K562 (cell line): Measurements from ENCODE around the gene CFAP58. TPM values are rescaled to one million over a fixed set of nuclear protein-coding genes. Genes with fewer than 3 reads are reported as not detected.

ENCODE experiments used
- BRD9 ChIP-seq: fragments of 450-650 bp; IDR thresholded peaks from 2 replicates; pipeline ENCODE4 v1.6.1; 2018; ENCODE audit warnings: low read depth; ENCODE audit not compliant: partially characterized antibody
- CEBPB ChIP-seq: fragments of 450-650 bp; IDR thresholded peaks from 2 replicates; pipeline ENCODE4 v1.6.1; 2016; ENCODE audit warnings: missing genetic modification characterization, missing compliant biosample characterization
- CEBPG ChIP-seq, 3 experiments: fragments of 200-800 bp in 1 of 3; sonication (Bioruptor generic) in 1 of 3; sonication (generic) in 1 of 3; formaldehyde crosslinking in 1 of 3; IDR thresholded peaks in 2 of 3; conservative IDR thresholded peaks in 1 of 3; 2 replicates each; pipeline versions ENCODE4 v1.6.1 to v1.8.0; 2016 to 2022; ENCODE audit warnings: missing compliant biosample characterization in 2 of 3, missing genetic modification characterization in 2 of 3, mild to moderate bottlenecking in 1 of 3, missing genetic modification reagents in 1 of 3
- CREB1 ChIP-seq, 2 experiments: sonication (generic) in 1 of 2; formaldehyde crosslinking in 1 of 2; IDR thresholded peaks; 2 replicates each; pipeline versions ENCODE4 v1.6.1 to v1.8.0; 2012 to 2022; ENCODE audit warnings: inconsistent platforms in 1 of 2, mild to moderate bottlenecking in 1 of 2, missing genetic modification reagents in 1 of 2, moderate library complexity in 1 of 2
- ELK3 ChIP-seq: fragments of 450-650 bp; formaldehyde crosslinking; IDR thresholded peaks from 2 replicates; pipeline ENCODE4 v1.4.0; 2020; ENCODE audit warnings: mild to moderate bottlenecking
- ESRRB ChIP-seq: fragments of 250-450 bp; sonication (Bioruptor Pico); IDR thresholded peaks from 2 replicates; pipeline ENCODE4 v1.5.0; 2020; ENCODE audit warnings: mild to moderate bottlenecking, moderate library complexity, borderline replicate concordance
- FOXJ3 ChIP-seq: sonication (generic); formaldehyde crosslinking; IDR thresholded peaks from 2 replicates; pipeline ENCODE4 v1.4.0; 2020; ENCODE audit warnings: mild to moderate bottlenecking, missing genetic modification reagents
- GATAD2B ChIP-seq: fragments of 450-650 bp; IDR thresholded peaks from 2 replicates; pipeline ENCODE4 v1.6.1; 2017; ENCODE audit warnings: mild to moderate bottlenecking, borderline replicate concordance
- HNRNPL ChIP-seq: fragments of 200-400 bp; formaldehyde crosslinking; IDR thresholded peaks from 2 replicates; pipeline ENCODE4 v1.6.1; 2017; ENCODE audit warnings: low read depth, mild to moderate bottlenecking, low read length
- IRF9 ChIP-seq: fragments of 450-650 bp; IDR thresholded peaks from 2 replicates; pipeline ENCODE4 v1.6.1; 2016; ENCODE audit warnings: missing biosample characterization, missing genetic modification characterization
- KLF1 ChIP-seq: fragments of 450-650 bp; IDR thresholded peaks from 2 replicates; pipeline ENCODE4 v1.6.1; 2016; ENCODE audit warnings: missing genetic modification characterization, missing compliant biosample characterization
- MNT ChIP-seq, 2 experiments: fragments of 450-650 bp; conservative IDR thresholded peaks; 2 replicates each; pipeline ENCODE4 v1.6.1; 2017; ENCODE audit warnings: mild to moderate bottlenecking in 2 of 2, moderate library complexity in 2 of 2
- MTF1 ChIP-seq: fragments of 250-450 bp; sonication (Bioruptor Pico); IDR thresholded peaks from 2 replicates; pipeline ENCODE4 v1.9.0; 2021; ENCODE audit warnings: moderate library complexity, mild to moderate bottlenecking, inconsistent platforms, borderline replicate concordance
- NELFE ChIP-seq: IDR thresholded peaks from 2 replicates; pipeline ENCODE4 v1.6.1; 2011; ENCODE audit warnings: mild to moderate bottlenecking; ENCODE audit not compliant: insufficient read depth, insufficient read length
- NFRKB ChIP-seq: fragments of 450-650 bp; IDR thresholded peaks from 2 replicates; pipeline ENCODE4 v1.6.1; 2016; ENCODE audit warnings: low read depth
- PRPF4 ChIP-seq: fragments of 200-400 bp; formaldehyde crosslinking; IDR thresholded peaks from one replicate; pipeline ENCODE4 v1.6.1; 2017; ENCODE audit warnings: low read length, low read depth, mild to moderate bottlenecking; ENCODE audit not compliant: insufficient read depth, poor library complexity, severe bottlenecking
- SMARCB1 ChIP-seq: IDR thresholded peaks from 2 replicates; pipeline ENCODE4 v1.6.1; 2011; ENCODE audit warnings: improper control_type of control experiment, low read depth; ENCODE audit not compliant: insufficient read length
- STAT5A ChIP-seq: IDR thresholded peaks from 2 replicates; pipeline ENCODE4 v1.6.1; 2012; ENCODE audit warnings: low read length, inconsistent platforms, borderline replicate concordance
- TAF9B ChIP-seq: fragments of 450-650 bp; IDR thresholded peaks from 2 replicates; pipeline ENCODE4 v1.6.1; 2018; ENCODE audit warnings: mild to moderate bottlenecking; ENCODE audit not compliant: partially characterized antibody
- ZEB2 ChIP-seq: fragments of 450-650 bp; IDR thresholded peaks from 2 replicates; pipeline ENCODE4 v1.6.1; 2016
- ZNF655 ChIP-seq: fragments of 250-450 bp; sonication (Bioruptor Pico); IDR thresholded peaks from 2 replicates; pipeline ENCODE4 v1.5.0; 2021
- polyA plus RNA-seq, 8 experiments: library from polyadenylated mRNA; depleted of rRNA in 4 of 8; stranded (reverse) in 5 of 8; unstranded in 3 of 8; fragments of >200 nt; fragmentation: Nextera tagmentation in 2 of 8; fragmentation: Illumina TruSeq in 1 of 8; extraction: Ambion mirVana in 2 of 8; extraction: Trizol in 1 of 8; gene quantifications; 2 replicates each; pipeline versions ENCODE4 v1.2.1 to v1.2.3, GENCODE V29; 2011 to 2014; ENCODE audit warnings: inconsistent platforms in 1 of 8, missing spikeins in 1 of 8
- total RNA-seq, 7 experiments: library from RNA; depleted of rRNA in 6 of 7; stranded (reverse); fragments of >200 nt in 6 of 7; fragmentation: Illumina TruSeq in 2 of 7; extraction: Trizol in 2 of 7; gene quantifications; 2 replicates each; pipeline versions ENCODE4 v1.2.1 to v1.2.3, GENCODE V29; 2011 to 2021; ENCODE audit warnings: low replicate concordance in 1 of 7

CFAP58 gene
- total and polyA plus RNA-seq, 9 of the 15 experiments (the other 6 are each of a cell fraction or from before 2014, with no cell fraction given), result 0.08 to 2.0 (median 0.71) TPM

- TF ChIP-seq ELK3 (no peak), ZNF655 (CRISPR knock-in tag) (no peak), CEBPB (tag) (no peak), IRF9 (tag) (no peak), NELFE (no peak), KLF1 (tag) (no peak), BRD9 (no peak), MTF1 (CRISPR knock-in tag) (no peak), SMARCB1 (no peak), STAT5A (peak; percentile 64), CEBPG (CRISPR knock-in tag; IDR thresholded peaks at IDR 0.05) (no peak), CEBPG (tag; conservative IDR thresholded peaks at IDR 0.05 in 1 of 2, IDR thresholded peaks at IDR 0.05 in 1 of 2) (no peak), ESRRB (CRISPR knock-in tag) (no peak), FOXJ3 (no peak), TAF9B (no peak), PRPF4 (no peak), HNRNPL (no peak), CREB1 (IDR thresholded peaks at IDR 0.05) (peak; percentile 66; the same call in 1 of the 2 replicates), CREB1 (CRISPR knock-in tag; IDR thresholded peaks at IDR 0.05) (no peak; the same call in 1 of the 2 replicates), MNT (conservative IDR thresholded peaks at IDR 0.05) (0 out of 4 replicates have a peak, but pooled peaks of 1 of the 2 experiments have one; percentile 13), GATAD2B (no peak), NFRKB (no peak), ZEB2 (peak; percentile 52; the same call in 1 of the 2 replicates)
Measured at GRCh38 chr10:104332243-104333031, 21.2 kb upstream of the CFAP58 start (continued).
